Thyroid gland (tissue), 4 donors: ENCODE measurements around the gene NEUROD1.

ENCODE experiments used
- POLR2A ChIP-seq, 2 donors: fragments of 450-650 bp; IDR thresholded peaks; one replicate each; pipeline ENCODE4 v1.6.1; 2017; ENCODE audit warnings: antibody characterized with exemption in 2 of 2, mild to moderate bottlenecking in 2 of 2, moderate library complexity in 1 of 2
- TF ChIP-seq, protein P1 (sequence below), 6 experiments: fragments of 200-600 bp in 3 of 6; fragments of 450-650 bp in 3 of 6; sonication (generic) in 3 of 6; IDR thresholded peaks; one replicate each; pipeline ENCODE4 v1.5.1; 2016 to 2019; ENCODE audit warnings: antibody characterized with exemption in 6 of 6, mild to moderate bottlenecking in 2 of 6, inconsistent platforms in 1 of 6, moderate library complexity in 1 of 6

GRCh38 chr2:181626671-181627070 lies 53.6 kb downstream of the NEUROD1 start:
- TF ChIP-seq, protein P1, sequence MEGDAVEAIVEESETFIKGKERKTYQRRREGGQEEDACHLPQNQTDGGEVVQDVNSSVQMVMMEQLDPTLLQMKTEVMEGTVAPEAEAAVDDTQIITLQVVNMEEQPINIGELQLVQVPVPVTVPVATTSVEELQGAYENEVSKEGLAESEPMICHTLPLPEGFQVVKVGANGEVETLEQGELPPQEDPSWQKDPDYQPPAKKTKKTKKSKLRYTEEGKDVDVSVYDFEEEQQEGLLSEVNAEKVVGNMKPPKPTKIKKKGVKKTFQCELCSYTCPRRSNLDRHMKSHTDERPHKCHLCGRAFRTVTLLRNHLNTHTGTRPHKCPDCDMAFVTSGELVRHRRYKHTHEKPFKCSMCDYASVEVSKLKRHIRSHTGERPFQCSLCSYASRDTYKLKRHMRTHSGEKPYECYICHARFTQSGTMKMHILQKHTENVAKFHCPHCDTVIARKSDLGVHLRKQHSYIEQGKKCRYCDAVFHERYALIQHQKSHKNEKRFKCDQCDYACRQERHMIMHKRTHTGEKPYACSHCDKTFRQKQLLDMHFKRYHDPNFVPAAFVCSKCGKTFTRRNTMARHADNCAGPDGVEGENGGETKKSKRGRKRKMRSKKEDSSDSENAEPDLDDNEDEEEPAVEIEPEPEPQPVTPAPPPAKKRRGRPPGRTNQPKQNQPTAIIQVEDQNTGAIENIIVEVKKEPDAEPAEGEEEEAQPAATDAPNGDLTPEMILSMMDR (IDR thresholded peaks at IDR 0.05) = no peak
- TF ChIP-seq POLR2A (IDR thresholded peaks at IDR 0.05) = no peak
